Activated CD4-positive, alpha-beta T cell treated with anti-CD3 and anti-CD28 coated beads, Interleukin-2, amount 10 ng/mL, durations not matched to agents 24 days and 14 days (primary cell): ENCODE results near the gene CHRDL2. TPM values are rescaled to one million over a fixed set of nuclear protein-coding genes. Genes with fewer than 3 reads are reported as not detected.

Experiments
- DNase-seq: peaks from one replicate; pipeline ENCODE4 v3.0.0; 2022
- H3K27ac Mint-ChIP-seq: one replicate; pipeline ENCODE4 v1.8.0; 2022; ENCODE audit warnings: mild to moderate bottlenecking, mixed read lengths
- H3K27me3 Mint-ChIP-seq: one replicate; pipeline ENCODE4 v1.8.0; 2022; ENCODE audit warnings: mixed read lengths
- H3K36me3 Mint-ChIP-seq: one replicate; pipeline ENCODE4 v1.8.0; 2022; ENCODE audit warnings: low read depth, mild to moderate bottlenecking, mixed read lengths
- H3K4me1 Mint-ChIP-seq: one replicate; pipeline ENCODE4 v1.8.0; 2021; ENCODE audit warnings: mixed read lengths
- H3K4me3 Mint-ChIP-seq: one replicate; pipeline ENCODE4 v1.8.0; 2022; ENCODE audit warnings: mild to moderate bottlenecking, moderate library complexity, mixed read lengths
- H3K9me3 Mint-ChIP-seq: one replicate; pipeline ENCODE4 v1.8.0; 2021; ENCODE audit warnings: mixed read lengths
- intact Hi-C: fragments of 100-400 bp; cut with micrococcal nuclease; formaldehyde crosslinking; loops from one replicate; pipeline ENCODE4 v1.15.1; 2023
- total RNA-seq: library from RNA; stranded (reverse); gene quantifications from 2 replicates; pipeline ENCODE4 v1.2.3, GENCODE V29; 2022

Gene CHRDL2
- total RNA-seq, 1 donor from 2014 or later = not detected

DNA sequence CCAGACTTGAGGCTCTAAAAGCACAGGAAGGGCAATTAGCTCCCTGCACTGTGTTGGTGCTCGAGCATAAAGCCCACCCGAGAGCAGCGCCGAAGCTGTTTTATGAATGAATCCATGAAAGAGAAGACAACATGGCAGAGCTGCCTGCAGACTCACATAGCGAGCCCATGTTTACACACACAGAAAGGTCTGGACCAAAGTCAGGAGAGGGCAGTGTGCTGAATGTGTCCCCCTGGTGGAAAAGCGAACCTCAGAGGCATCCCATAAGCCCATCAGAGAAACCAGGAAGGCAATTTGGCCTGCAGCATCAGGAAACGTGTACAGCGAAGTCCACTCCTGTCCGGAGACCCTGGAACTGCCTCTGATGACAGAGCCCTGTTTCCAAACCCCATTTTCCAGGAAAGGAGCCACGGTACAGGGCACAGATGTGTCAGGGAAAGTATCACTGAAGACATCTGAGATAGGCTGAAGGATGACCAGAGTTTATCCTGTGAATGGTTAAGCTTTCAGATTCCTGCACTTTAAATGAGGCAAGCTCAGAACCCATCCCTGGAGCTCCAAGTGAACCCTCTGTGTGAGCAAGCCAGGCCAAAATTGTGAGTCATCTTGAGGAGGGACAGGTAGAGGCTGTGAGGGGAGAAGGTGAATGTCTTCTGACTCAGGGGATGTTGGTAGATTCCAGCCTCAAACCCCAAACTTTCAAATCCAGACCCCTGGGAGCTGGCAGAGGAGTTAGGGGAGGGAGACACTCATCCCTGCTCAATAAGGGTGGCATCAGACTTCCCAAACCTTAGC is 36.9 kb downstream of the CHRDL2 start:
- Mint-ChIP-seq H3K9me3 (no peaks in the 10 kb centered on the region), H3K27me3 (peaks cover 1% of the 10 kb centered on the region), H3K4me1 (peaks cover 5% of the 10 kb centered on the region), H3K27ac (no peak overlapping the region), H3K36me3 (no peaks in the 10 kb centered on the region), H3K4me3 (no peak overlapping the region)
- intact Hi-C loops = no loop called here
- no peak for DNase-seq

DNA sequence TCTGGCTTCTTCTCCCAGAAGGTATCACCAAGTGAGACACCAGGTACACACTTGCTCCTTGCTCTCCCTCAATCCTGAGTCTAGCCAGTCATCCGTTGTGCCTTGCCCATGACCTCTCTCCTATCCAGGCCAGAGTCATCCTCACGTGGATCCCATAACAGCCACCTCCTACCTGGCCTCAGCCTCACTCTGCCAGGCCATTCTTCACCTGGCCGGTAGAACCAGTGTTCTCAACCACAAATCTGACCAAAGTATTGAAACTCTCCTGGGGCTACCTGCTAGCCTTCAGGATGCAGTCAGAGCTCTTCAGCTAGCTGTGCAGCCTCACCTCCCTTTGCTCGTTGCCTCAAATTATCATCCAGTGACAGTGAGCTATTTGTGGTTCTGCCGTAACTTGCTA is 37.7 kb downstream of the CHRDL2 start:
- Mint-ChIP-seq H3K9me3 (no peaks in the 10 kb centered on the region), H3K36me3 (no peaks in the 10 kb centered on the region), H3K4me3 (no peak overlapping the region), H3K27me3 (peaks cover 1% of the 10 kb centered on the region), H3K27ac (no peak overlapping the region), H3K4me1 (peaks cover 5% of the 10 kb centered on the region)
- intact Hi-C loops = no loop called here
- no peak for DNase-seq

DNA sequence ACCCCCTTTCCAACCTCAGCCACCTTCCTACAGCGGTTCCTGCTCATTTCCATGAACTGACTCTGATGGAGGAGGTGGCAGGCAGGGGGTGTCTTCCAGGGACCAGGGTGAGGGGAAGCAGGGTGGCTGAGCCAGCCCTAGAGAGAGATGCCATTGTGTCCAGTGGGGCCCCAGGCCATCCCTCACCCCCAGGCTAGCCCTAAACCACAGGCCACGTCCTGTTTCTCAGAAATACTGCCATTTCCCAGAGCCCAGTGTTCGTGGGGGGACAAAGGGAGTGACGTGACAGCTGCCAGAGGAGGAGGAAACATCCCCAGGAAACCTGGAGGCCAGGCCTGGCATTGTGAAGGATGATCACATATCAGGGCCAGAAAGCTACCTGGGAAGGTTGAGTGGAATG is 39.5 kb downstream of the CHRDL2 start:
- DNase-seq = no peak
- H3K27ac Mint-ChIP-seq = no peak overlapping the region
- intact Hi-C loops = no loop called here
- H3K27me3 Mint-ChIP-seq = peaks cover 1% of the 10 kb centered on the region
- H3K4me3 Mint-ChIP-seq = no peak overlapping the region
- no peaks in the 10 kb centered on the region for H3K9me3 Mint-ChIP-seq
- H3K4me1 Mint-ChIP-seq = no peaks in the 10 kb centered on the region
- no peaks in the 10 kb centered on the region for H3K36me3 Mint-ChIP-seq

DNA sequence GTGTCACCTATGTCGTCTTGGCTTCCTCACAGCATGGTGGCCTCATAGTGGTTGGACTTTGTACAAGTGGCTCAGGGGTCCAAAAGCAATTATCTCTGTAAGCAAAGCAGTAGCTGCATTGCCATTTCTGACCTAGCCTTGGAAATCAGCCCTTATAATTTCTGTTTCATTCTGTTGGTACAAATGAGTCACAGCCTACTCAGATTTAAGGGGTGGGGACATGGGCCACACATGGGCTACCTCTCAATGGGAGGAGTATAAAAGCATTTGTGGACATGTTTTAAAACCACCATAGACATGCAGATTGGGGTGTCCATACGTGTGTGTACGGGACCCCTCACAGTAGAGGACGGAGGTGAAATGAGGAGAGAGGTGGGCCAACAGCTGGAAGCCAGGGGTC is 41.6 kb downstream of the CHRDL2 start:
- Mint-ChIP-seq H3K9me3 (no peaks in the 10 kb centered on the region), H3K27me3 (peaks cover 8% of the 10 kb centered on the region), H3K4me3 (no peak overlapping the region), H3K36me3 (no peaks in the 10 kb centered on the region), H3K4me1 (no peaks in the 10 kb centered on the region), H3K27ac (no peak overlapping the region)
- DNase-seq = no peak
- intact Hi-C loops = no loop called here

DNA sequence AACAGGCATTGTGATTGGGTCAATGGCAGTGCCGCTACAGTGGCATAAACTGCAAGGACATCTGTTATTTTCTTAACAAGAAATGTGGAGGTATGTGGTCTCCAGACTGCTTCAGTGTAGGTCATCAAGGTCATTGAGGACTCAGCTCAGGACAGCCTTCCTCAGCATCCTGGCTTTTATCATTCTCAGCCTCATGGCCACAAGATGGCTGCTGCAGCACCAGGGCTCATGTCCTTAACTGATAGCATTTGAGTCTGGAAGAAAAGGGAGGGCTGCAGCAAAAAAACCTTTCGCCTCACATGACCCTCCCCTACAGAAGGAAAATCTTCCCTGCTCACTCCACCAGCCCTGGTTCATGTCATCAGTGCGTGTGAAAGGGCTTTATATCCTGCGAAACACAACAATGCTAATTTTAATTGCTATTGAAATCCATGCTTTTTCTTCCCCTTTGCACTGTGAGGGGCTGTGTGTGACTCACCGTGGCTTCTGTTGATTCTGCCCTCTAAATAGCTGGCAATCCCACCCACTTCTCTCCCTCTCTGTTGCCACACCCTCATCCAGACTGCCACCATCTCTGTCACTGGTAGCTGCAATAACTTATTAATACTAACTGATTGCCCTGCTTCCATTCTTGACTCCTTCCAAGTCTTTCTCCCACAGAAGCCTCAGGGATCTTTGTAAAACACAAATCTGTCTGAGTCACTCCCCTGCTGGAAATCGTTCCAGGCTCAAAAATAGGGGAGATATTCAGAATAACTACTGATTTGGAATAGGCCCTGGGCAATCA is 43.8 kb downstream of the CHRDL2 start:
- Mint-ChIP-seq H3K27ac (no peak overlapping the region), H3K27me3 (peaks cover 23% of the 10 kb centered on the region), H3K9me3 (no peaks in the 10 kb centered on the region), H3K4me1 (no peaks in the 10 kb centered on the region), H3K36me3 (no peaks in the 10 kb centered on the region), H3K4me3 (no peak overlapping the region)
- intact Hi-C loops = no loop called here
- no peak for DNase-seq

DNA sequence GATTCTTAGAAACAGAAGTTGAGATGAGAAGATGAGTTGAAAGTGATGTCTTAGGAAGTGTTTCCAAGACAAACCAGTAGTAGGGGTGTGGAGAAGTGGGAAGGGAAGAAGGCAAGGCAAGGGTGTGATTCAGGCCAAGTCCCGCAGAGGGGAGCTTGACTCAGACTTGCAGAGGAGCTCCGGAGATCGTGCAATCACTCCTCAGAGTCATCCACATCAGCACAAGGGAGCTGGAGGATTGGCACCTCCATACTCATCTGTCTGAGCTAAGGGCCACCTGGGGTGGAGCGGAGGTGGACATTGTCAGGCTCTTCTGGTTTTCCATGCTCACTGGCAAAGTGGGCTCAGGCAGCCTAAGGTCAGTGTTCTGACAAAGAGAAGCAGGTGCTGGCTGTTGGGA is 44.4 kb downstream of the CHRDL2 start:
- Mint-ChIP-seq H3K27ac (no peak overlapping the region), H3K9me3 (no peaks in the 10 kb centered on the region), H3K27me3 (peaks cover 26% of the 10 kb centered on the region), H3K36me3 (no peaks in the 10 kb centered on the region), H3K4me3 (no peak overlapping the region), H3K4me1 (no peaks in the 10 kb centered on the region)
- intact Hi-C loops = no loop called here
- DNase-seq = no peak

DNA sequence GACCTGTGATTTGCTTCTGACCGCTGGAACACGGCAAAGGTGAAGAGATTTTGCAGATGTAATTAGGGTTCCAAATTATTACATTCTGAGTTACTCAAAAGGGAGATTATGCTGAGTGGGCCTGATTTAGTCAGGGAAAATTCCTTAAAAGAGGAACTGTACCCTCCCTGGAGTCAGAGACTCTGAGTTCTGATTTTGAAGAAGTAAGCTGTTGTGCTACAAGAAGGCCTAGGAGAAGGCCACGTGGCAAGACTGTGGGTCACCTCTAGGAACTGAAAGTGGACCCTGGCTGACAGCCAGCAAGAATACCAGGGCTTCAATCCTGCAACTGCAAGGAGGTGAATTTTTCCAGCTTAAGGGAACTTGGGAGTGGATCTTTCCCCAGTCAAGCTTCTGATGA is 45.3 kb downstream of the CHRDL2 start:
- H3K27me3 Mint-ChIP-seq = peaks cover 26% of the 10 kb centered on the region
- intact Hi-C loops = no loop called here
- H3K4me3 Mint-ChIP-seq = no peak overlapping the region
- no peak overlapping the region for H3K27ac Mint-ChIP-seq
- H3K36me3 Mint-ChIP-seq = no peaks in the 10 kb centered on the region
- no peak for DNase-seq
- H3K4me1 Mint-ChIP-seq = no peaks in the 10 kb centered on the region
- H3K9me3 Mint-ChIP-seq = no peaks in the 10 kb centered on the region

DNA sequence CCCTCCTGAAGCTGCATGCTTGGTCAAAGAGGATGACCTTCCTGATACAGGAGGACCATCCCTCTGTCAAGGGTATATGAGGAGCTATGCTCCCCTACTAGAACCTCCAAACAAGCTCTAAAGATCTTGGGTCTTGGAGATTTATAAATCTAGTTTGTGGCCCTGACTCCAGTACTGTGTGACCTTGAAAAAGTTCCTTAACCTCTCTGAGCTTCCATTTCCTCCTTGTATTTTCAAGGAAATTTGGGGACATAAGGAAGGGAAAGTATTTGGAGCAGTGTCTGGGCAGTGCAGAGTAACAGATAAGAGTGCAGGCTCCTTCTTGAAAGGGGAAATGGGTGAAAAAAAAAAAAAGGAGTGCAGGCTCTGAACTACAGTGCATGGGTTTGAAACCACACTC is 45.9 kb downstream of the CHRDL2 start:
- Mint-ChIP-seq H3K27me3 (peaks cover 26% of the 10 kb centered on the region), H3K36me3 (no peaks in the 10 kb centered on the region), H3K9me3 (no peaks in the 10 kb centered on the region), H3K4me1 (no peaks in the 10 kb centered on the region), H3K4me3 (no peak overlapping the region), H3K27ac (no peak overlapping the region)
- DNase-seq = no peak
- intact Hi-C loops = no loop called here

DNA sequence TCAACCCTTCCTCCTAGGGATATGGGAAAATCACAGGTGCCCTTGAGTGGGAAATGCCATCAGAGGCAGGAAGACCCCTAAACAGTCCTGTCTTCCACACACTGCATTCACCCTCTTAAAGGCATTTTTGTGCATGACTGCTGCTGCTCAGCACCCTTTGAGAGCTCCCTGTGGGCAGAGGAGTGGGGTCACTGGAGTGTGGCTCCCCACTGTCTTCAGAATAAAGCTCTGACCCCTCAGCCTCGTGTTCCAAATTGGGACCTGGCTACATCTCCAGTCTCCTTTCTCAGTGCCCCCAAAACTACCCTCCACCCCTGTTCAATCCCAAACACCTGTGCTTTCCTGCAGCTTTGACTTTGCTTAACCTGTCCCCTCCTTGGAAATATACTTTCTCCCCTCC is 46.6 kb downstream of the CHRDL2 start:
- Mint-ChIP-seq H3K27ac (no peak overlapping the region), H3K4me1 (no peaks in the 10 kb centered on the region), H3K27me3 (peaks cover 26% of the 10 kb centered on the region), H3K4me3 (no peak overlapping the region), H3K36me3 (no peaks in the 10 kb centered on the region), H3K9me3 (no peaks in the 10 kb centered on the region)
- intact Hi-C loops = no loop called here
- DNase-seq = no peak

DNA sequence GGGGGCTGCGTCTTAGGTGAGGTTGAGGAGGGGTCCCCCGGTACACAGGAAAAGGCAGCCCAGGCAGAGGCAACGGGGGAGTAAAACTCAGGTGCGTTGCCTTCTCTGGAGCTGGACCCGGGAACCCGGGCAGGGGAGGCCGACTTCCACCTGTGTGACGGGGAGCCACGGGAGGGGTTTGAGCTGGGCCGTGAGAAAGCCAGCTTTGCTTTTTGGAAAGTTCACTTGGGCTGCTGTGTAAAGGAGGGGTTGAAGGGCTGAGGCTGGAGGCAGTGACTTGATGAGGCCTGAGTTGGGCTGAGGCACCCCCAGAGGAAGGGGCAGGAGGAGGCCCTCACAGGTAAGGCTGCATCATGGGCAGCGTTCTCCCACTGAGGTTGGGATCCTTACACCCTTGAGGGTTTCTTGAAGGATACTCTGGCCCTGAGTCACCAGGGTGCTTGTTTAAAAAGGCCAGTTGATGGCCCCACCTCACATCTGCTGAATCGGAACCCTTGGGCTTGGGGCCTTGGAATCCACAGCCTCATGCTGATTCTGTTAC is 47.2 kb downstream of the CHRDL2 start:
- no peak for DNase-seq
- H3K4me1 Mint-ChIP-seq = no peaks in the 10 kb centered on the region
- no peaks in the 10 kb centered on the region for H3K36me3 Mint-ChIP-seq
- H3K9me3 Mint-ChIP-seq = no peaks in the 10 kb centered on the region
- H3K27me3 Mint-ChIP-seq = peaks cover 26% of the 10 kb centered on the region
- intact Hi-C loops = no loop called here
- H3K4me3 Mint-ChIP-seq = no peak overlapping the region
- H3K27ac Mint-ChIP-seq = no peak overlapping the region

DNA sequence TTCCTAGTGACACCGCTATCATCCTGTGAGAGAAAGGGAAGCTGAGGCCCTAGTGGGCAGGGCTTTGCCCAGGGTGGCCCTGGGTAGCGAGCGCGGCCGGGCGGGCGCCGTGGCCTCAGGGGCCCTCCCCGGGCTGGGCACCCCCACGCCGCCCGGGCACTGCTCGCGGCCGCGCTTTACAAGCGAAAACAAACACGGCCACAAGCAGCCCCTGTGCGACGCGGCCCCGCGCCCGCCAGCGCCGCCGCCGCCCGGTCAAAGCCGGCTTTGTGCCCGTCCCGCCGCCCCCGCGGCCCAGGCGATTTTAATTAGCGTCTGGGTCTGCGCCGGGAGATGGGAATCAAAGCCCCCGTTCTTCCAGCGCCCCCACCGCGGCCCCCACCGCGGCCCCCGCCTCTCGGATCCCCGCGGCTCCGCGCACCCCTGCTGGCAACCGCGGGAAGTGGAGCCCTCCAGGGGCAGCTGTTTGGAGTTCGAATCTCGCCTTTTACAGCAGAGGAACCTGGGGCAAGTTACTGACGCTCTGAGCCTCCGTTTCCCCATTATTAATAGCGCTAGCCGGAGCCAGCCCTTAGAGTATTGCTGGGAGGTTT is 47.9 kb downstream of the CHRDL2 start:
- H3K27ac Mint-ChIP-seq = no peak overlapping the region
- no peaks in the 10 kb centered on the region for H3K36me3 Mint-ChIP-seq
- no peak overlapping the region for H3K4me3 Mint-ChIP-seq
- DNase-seq = no peak
- H3K9me3 Mint-ChIP-seq = no peaks in the 10 kb centered on the region
- H3K4me1 Mint-ChIP-seq = no peaks in the 10 kb centered on the region
- H3K27me3 Mint-ChIP-seq = peaks cover 26% of the 10 kb centered on the region
- intact Hi-C loops = no loop called here

DNA sequence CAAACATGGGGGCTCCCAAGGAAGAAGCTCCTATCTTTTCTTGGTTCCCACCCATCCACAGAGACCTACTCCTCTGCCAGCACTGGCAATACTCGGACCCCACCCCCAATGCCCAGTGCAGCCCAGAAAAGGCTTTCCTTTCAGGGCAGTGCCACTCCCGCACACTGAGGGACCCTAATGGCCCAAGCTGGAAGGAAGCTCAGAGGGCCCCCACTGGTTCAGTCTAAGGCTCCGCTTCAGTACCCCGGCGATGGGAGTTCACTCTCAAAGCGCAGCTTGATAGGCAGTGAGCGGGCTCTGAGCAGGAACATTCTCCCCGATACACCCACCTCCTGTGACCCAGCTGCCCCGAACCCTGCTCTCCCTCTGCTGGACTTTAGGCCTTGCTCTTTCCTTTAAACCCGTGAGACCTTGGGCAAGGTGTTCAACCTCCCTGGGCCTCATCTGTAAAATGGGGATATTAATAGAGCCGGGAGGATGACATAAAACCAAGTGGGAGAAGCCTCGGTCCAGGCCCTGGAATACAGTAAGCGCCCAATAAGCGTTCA is 48.4 kb downstream of the CHRDL2 start:
- H3K36me3 Mint-ChIP-seq = no peaks in the 10 kb centered on the region

DNA sequence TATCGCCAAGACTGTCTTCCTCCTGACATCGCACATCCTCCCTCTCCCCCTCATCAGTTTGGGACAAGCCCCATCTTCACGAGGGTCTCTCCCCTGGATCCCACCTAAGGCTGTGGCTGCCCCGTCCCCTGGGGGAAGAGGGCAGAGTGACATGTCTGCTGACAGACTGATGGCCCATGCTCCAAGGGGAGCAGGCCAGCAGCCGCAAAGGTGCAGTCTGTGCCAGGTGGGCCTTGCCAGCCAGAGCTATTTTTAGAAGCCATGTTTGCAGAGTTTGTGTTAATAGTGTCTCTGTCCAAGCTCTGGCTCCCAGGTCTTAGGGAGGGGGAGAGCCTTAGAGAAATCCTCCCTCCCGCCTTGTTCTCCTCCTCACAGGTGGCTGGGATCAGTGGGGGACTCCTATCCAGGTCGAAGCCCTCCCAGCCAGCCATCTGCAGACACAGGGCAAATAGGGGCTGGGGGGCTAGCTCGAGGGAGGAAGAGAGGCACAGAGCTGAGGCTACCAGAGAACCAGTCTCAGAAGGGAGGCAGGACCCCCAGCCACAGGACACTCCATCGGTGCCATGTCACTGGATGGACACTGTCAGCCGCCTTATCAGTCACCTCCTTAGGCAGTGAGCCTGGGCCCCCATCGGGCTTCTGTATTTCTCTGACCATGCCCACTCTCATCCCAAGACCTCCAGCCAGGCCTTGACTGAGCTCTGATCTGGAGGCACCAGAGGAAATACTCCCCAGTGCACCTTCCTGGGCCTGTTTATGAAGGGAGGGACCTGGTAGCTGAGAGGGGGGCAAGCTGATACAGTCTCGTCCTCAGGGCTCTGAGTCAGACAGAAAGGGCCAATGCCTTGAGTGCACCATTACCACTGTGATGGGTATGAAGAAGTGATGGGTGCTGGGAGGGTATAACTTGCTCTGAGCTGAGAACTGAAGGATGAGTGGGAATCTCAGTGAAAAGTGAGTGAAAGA is 49.3 kb downstream of the CHRDL2 start:
- H3K27ac Mint-ChIP-seq = no peak overlapping the region
- H3K9me3 Mint-ChIP-seq = no peaks in the 10 kb centered on the region
- H3K27me3 Mint-ChIP-seq = peaks cover 26% of the 10 kb centered on the region
- intact Hi-C loops = no loop called here
- no peaks in the 10 kb centered on the region for H3K36me3 Mint-ChIP-seq
- no peak for DNase-seq
- H3K4me1 Mint-ChIP-seq = no peaks in the 10 kb centered on the region
- H3K4me3 Mint-ChIP-seq = no peak overlapping the region

More for the DNA sequence above, 48.4 kb downstream of the CHRDL2 start:
- no peak for DNase-seq
- Mint-ChIP-seq H3K27ac (no peak overlapping the region), H3K9me3 (no peaks in the 10 kb centered on the region), H3K4me1 (no peaks in the 10 kb centered on the region), H3K27me3 (peaks cover 26% of the 10 kb centered on the region), H3K4me3 (no peak overlapping the region)
- intact Hi-C loops = no loop called here
